DMS79 treated with DMSO at 0.1 percent for 48 hours (cell line): ENCODE measurements around the gene FAM219B.
"Not testable (repeated sequence)": the region's sequence is repeated elsewhere in the genome, so short reads cannot be mapped to it uniquely, and the experiment has no call there.

ENCODE experiments used
- DNase-seq: peaks from one replicate; lab custom pipeline; 2025; lab: John Stamatoyannopoulos, UW

FAM219B gene

GRCh38 chr15:74903676-74904075 is 3.0 kb downstream of the FAM219B start:
- DNase-seq: no peak

DNA sequence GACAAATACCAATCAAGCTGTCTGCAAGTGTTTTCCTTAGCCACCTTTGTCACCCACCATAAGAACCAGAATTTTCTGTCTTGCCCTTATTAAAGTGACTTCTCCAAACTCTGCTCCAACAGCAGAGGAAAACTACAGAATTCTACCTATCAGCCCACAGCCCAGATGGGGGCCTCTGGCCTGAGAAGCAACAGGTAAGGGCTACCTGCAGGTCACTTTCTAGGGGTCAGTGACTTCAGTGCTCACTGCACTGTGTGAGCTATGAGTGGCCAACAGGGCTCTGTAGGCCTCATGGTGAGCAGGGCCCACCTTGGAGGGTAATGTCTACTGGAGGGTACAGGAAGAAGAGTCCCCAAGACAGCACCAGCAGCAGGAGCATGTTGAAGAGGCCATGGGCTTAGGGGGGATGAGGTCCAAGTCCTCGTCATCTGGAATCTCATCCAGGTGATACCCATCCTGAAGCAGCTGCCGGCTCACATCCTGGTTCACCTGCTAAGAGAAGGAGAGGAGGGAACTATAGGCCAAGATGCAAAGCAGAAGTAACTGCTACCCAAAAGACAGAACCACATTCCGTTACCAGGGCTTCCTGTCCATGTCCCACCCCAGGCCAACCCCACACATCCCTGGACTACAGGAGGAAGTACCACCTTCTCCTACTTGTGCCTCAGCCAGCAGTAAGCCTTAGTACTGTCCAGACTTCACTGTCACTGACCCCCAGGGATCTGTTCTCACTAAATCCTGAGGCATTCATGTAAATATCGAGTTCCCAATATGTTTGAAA is 4.2 kb downstream of the FAM219B start:
- DNase-seq: no peak

DNA sequence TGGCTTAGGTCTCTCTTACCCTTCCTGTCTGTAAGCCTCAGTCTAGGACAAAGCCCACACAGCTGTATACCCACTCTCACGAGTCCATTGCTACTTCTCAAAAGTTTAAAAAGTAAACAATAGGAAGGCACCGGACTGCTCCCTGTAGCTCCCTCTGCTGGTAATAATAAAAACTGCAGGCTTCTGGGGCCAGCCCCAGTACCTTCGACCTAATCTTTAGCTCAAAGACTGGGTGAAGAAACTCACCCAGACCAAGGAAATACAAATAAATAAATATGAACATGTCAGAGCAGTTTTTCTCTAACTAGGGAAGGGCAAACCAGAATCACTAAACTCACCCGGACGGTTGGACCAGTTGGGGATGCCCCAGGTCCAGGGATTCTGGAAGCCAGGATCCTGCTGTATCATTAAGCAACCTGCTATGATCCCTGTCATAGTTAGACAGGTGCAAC is 5.0 kb downstream of the FAM219B start:
- DNase-seq: no peak

DNA sequence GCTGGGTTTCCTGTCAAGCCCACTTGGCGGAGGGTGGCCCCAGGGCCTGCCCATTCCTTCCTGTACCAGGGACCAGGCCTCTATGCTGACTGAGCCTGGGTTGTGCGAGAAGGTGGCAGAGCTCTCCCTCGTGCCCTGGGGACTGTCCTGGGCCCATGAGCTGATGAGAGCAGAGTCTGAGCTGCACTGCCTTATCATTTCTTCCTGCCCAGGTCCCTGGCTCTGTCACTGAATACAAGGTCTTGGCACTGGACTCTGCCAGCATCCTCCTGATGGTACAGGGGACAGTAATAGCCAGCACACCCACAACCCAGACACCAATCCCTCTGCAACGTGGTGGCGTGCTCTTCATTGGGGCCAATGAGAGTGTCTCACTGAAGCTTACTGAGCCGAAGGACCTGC is 9.3 kb downstream of the FAM219B start:
- DNase-seq: no peak

GRCh38 chr15:74896316-74896715 is 10.3 kb downstream of the FAM219B start:
- no peak for DNase-seq

GRCh38 chr15:74895830-74896229 is 10.8 kb downstream of the FAM219B start:
- DNase-seq: no peak

DNA sequence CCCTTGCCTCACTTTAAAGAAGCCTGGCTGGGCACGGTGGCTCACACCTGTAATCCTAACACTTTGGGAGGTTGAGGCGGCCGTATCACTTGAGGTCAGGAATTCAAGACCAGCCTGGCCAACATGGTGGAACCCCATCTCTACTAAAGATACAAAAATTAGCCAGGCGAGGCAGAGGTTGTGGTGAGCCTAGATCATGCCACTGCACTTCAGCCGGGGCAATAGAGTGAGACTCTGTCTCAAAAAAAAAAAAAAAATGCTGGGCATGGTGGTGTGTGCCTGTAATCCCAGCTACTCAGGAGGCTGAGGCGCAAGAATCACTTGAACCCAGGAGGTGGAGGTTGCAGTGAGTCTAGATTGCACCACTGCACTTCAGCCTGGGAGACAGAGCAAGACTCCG is 12.3 kb downstream of the FAM219B start:
- DNase-seq: not testable (repeated sequence)

GRCh38 chr15:74893627-74894026 is 13.0 kb downstream of the FAM219B start:
- DNase-seq: no peak

GRCh38 chr15:74892931-74893330 is 13.7 kb downstream of the FAM219B start:
- DNase-seq: no peak

- DNase-seq: no peak
Measured at GRCh38 chr15:74892313-74892712, 14.3 kb downstream of the FAM219B start.

GRCh38 chr15:74891469-74891868 is 15.2 kb downstream of the FAM219B start:
- DNase-seq: no peak

GRCh38 chr15:74890665-74890960 is 16.0 kb downstream of the FAM219B start:
- DNase-seq: no peak

- peak; percentile 30 for DNase-seq
Measured at GRCh38 chr15:74889883-74890664, 16.6 kb downstream of the FAM219B start, which contains the start of gene MPI. Gene MPI, plus strand, starts transcription at chr15:74890042. Its CDS starts 32 bp downstream, at chr15:74890074.

DNA sequence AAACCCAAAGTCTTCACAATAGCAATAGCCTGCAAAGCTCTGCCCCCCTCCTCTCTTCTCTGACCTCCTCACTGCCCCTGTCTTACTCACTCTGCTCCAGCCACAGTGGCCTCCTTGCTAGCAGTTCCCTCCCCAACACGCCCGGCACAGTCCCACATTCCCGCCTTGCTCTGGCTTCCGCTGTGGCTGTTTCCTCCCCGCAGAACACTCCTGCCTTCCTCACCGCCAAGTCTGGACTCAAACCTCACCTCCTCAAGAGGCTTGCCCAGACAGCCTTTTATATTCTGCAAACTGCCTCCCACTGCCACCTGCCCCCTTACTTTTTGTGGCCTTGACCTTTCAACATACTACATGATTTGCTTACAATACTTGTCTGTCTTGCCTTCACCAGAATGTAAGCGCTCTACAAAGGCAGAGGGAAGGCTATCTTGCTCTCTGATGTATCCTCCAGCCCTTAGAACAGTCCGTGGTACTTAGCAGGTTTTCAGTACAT is 17.2 kb downstream of the FAM219B start:
- peak; percentile 30 for DNase-seq

- DNase-seq: no peak
Measured at GRCh38 chr15:74888716-74889115, 17.9 kb downstream of the FAM219B start.

GRCh38 chr15:74887537-74888193 is 19.0 kb downstream of the FAM219B start:
- DNase-seq: not testable (repeated sequence)

DNA sequence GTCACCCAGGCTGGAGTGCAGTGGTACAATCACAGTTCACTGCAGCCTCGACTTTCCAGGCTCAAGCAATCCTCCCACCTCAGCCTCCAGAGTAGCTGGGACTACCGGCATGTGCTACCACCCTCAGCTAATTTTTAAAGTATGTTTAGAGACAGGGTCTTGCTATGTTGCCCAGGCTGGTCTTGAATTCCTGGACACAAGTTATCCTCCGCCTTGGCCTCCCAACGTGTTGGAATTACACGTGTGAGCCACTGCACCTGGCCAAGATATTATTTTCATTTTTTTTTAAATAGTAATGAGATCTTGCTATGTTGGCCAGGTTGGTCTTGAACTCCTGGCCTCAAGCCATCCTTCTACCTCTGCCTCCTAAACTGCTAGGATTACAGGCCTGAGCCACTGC is 21.2 kb downstream of the FAM219B start:
- no peak for DNase-seq

DNA sequence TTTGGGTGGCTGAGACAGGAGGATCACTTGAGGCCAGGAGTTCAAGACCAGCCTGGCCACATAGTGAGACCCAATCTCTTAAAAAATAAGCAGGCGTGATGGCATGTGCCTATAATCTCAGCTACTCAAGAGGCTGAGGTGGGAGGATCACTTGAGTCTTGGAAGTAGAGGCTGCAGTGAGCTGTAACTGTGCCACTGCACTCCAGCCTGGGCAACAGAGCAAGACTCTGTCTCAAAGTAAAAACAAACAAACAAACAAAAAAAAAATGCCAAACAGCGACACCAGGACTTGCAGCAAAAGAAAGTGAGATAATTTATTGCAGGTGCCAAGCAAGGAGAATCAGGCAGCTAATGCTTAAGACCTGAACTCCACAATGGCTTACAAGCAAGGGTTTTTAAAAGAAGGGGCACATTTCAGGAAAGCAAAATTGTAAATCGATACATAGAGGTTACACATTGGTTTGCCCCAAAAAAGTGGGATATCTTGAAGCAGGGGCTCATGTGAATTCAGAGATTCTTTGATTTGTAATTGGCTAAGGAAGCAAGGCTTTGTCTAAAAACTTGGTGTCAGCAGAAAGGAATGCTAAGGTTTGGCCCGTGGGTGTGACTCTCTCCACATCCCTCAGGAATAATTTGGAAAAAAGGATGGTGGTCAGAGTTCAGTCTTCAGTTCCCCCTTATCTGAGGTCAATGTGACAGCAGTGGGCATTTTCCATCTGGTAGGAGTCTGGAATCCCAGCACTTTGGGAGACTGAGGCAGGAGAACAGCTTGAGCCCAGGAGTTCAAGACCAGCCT is 22.0 kb downstream of the FAM219B start:
- DNase-seq: no peak

DNA sequence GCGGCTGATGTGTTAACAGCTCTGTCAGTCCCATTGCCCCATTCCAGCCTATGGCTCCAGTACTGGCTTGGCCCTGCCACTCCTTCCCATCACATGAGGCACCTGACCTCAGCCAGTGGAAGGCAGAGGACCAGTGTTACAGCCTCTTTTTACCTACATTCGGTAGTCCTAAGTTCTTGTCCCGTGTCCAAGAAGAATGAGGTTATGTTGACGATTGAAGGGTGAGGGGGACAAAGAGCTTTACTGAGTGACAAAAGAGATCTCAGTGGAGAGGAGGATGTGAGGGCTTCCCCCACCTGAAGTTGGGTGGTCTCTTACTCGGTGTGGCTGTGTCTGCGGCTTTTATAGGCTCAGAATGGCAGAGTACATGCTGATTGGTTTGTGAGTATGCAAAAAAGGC is 24.1 kb downstream of the FAM219B start:
- DNase-seq: no peak

GRCh38 chr15:74878273-74878672 is 28.4 kb downstream of the FAM219B start:
- no peak for DNase-seq

GRCh38 chr15:74873756-74874424 is 32.8 kb downstream of the FAM219B start:
- no peak for DNase-seq
